Lower leg skin (tissue), 3 donors: ENCODE results near the gene RCAN1.
"Not testable (repeated sequence)": the region's sequence is repeated elsewhere in the genome, so short reads cannot be mapped to it uniquely, and the experiment has no call there.

Source experiments
- POLR2A ChIP-seq, 2 donors: fragments of 450-650 bp; IDR thresholded peaks; one replicate each; pipeline ENCODE4 v1.6.1; 2016 to 2017; ENCODE audit warnings: antibody characterized with exemption in 2 of 2, mild to moderate bottlenecking in 1 of 2, moderate library complexity in 1 of 2
- TF ChIP-seq, protein P1 (sequence below), 3 donors: fragments of 450-650 bp; IDR thresholded peaks; one replicate each; pipeline ENCODE4 v1.5.1; 2016; ENCODE audit warnings: antibody characterized with exemption in 3 of 3, mild to moderate bottlenecking in 3 of 3, moderate library complexity in 2 of 3

DNA sequence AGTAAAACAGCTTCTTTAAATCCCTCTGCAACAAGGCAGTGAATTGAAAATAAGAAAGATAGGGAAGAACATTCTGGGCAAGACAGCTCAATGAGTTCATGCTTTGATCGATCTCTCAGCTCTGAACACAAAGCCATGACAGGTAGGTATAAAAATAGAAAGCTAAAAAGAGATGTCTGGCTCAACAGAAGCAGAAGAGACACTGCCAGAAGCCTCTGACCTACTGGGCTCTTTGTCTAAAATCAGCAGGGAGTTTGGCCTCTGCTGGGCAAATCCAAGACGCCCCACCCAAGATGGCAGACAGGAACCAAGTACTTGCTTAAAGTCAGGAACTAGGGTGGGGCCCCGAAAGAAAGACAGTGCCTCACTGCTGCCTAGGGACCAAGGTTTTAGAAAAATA, 147.6 kb downstream of the RCAN1 start:
- TF ChIP-seq, protein P1, sequence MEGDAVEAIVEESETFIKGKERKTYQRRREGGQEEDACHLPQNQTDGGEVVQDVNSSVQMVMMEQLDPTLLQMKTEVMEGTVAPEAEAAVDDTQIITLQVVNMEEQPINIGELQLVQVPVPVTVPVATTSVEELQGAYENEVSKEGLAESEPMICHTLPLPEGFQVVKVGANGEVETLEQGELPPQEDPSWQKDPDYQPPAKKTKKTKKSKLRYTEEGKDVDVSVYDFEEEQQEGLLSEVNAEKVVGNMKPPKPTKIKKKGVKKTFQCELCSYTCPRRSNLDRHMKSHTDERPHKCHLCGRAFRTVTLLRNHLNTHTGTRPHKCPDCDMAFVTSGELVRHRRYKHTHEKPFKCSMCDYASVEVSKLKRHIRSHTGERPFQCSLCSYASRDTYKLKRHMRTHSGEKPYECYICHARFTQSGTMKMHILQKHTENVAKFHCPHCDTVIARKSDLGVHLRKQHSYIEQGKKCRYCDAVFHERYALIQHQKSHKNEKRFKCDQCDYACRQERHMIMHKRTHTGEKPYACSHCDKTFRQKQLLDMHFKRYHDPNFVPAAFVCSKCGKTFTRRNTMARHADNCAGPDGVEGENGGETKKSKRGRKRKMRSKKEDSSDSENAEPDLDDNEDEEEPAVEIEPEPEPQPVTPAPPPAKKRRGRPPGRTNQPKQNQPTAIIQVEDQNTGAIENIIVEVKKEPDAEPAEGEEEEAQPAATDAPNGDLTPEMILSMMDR (IDR thresholded peaks at IDR 0.05), result not testable (repeated sequence)
- not testable (repeated sequence) for TF ChIP-seq POLR2A (IDR thresholded peaks at IDR 0.05)
